ENCODE data around the gene UXS1.

UXS1 gene

DNA sequence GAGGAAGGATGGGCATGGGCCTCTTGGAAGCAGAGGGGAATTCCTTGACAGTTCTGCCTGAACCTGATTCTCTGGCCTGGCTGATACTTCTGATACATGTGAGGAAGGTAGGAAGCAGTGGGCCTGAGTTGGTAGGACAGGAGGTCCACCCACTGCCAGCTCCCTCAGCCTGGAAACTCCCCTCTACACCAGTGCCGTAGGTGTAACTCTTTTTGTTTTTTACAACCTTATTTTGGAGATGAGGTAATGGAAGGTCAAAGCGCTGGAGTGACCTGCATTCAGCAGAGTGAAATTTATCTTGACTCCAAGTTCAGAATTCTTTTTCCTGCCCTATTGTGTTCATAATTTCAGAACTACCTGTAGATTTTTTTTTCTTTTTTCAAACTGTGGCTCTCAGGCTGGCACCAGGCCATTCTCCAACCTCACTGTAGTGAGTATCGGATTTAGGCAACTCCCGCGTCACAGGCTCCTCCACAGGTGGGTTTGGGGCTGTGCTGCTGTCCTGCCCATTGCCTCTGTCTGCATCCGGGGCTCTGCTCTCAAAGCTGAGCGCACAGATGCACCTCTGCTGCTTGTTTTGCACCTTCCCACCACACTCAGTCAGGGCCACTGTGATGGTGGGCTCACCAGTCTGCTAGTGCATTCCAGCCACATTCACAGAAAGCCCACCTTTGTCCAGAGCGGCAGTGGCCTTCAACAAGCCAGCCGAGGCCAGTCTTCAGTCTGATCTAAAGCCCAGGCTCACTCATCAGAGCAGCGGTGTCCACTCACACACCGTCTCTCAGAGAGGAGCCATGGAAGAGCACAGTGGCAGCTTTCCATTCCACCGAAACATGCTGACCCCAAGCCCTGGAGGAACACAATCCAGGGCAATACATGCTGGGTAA lies 87.2 kb downstream of the UXS1 start:
- DNase-seq, result no peak

DNA sequence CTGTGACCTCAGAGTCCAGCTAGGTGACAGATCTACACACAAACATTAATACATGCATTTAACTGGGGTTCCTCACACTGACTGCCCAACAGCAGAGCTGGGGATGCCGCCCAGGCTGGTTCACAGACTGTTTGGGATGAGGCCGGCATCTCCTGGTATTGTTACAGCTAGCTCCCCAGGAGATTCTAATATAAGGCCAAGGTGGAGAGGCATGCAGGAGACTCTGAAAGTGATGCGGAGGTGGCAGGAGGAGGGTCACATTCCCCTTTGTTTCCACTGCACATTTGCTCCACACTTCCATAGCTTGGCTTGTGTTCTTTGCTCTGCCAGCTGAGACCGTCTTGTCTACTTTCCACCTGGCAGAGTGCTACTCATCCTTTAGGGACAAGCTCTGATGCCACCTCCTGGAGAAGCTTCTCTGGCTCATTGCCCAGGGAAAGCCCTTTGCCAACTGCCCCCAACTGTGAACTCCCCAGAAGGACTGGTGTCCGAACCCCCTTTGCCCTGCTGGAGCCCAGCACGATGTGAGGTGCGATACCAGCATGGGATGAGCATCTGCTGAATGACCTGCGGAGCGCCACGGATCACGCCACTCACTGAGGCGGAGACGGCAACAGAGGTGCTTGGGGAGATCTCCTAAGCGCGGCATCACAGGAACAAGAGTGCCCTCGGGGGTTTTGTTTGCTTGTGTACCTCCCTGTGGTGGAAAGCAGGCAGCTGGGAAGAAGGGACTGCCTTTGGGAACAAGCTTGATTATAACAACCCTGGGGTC lies 88.8 kb downstream of the UXS1 start:
- DNase-seq, result no peak

DNA sequence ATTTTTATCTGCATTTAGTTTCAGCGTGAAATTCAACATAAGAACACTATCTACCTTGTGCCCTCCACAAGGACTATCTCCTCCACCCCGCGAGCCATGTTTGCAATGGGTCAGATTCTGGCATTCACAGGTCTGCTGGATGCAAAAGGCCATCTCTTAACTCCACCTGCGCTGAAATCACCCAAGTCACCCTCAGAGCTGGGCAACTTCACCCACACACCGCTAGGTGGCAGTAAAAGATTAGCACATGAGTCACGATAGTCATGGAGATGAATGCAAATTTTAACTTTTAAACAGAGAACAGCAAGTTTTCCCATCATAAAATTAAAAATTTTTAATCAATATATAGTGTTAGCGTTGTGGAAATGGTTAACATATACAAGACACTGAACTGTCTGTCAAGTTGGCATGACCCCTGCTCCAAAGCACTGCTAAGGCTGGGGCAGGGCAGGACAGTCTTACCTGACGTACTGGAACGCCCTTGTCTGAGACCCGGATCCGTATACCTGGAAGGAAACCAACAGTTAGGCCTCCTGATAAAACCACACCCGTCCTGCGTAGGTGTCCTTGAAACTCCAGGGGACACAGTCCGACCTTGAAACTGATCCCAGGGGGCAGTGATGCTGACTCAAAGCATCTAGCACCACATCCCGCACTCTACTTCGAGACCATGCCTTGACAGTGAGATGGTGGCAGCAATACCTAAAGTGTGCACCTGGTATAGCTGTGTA lies 89.6 kb downstream of the UXS1 start:
- DNase-seq, result peak; percentile 62 to 79

DNA sequence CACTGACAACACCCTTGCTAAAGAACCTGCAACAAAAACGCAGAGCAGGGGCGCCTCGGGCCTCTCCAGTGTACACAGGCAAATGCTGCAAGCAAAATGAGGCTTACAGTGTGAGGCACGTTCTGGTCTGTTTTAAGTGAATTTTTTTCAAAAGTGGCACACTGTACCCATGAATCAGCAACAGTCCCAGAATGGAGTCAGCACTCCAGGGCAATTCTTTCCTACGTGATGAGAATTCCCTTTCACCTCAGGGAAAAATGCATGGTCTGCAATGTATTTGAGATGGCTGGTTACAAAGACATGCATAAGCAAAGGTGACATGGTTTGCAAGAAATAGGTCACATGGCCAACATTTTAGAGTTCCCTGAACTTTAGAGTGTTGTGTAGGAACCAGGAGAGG lies 94.4 kb downstream of the UXS1 start:
- DNase-seq, result no peak

DNA sequence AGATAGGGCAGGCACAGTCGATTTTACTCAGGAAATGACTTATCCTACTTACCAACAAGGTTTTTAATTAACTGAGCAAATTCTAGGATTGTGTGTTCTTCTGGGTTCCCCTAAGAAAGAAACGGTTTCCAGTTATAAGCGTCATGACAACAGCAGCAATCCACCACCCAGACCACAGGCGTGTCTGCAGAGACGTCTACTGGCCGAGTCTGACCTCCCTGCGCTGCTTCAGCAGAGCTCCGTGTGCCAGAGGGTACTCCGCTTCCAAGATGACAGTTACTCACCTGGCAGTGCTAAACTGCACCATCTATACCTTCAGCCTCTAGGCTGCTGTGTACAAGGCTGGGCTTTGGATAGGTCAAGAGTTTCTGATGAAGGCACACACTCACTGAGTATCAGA lies 95.4 kb downstream of the UXS1 start:
- DNase-seq, result no peak

DNA sequence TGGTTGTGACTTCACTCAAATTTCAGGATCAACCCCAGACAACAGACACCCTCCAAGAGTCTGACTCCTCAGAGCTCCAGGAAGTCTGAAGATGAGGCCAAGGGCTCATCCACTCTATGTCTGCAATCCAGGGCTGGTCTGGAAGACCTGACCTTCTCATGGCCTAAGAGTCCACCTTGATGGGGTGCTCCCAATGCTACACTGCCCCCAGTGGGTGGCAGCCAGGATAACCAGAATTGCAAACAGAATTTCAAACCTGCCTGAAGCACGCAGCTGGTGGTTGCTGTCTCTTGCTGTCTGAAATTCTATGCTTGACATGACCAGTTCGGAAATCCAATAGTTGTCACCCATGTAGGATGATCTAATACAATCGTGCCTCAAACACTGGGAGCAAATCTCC lies 96.0 kb downstream of the UXS1 start:
- DNase-seq, result peak in 1 of 2 experiments; percentile 4

DNA sequence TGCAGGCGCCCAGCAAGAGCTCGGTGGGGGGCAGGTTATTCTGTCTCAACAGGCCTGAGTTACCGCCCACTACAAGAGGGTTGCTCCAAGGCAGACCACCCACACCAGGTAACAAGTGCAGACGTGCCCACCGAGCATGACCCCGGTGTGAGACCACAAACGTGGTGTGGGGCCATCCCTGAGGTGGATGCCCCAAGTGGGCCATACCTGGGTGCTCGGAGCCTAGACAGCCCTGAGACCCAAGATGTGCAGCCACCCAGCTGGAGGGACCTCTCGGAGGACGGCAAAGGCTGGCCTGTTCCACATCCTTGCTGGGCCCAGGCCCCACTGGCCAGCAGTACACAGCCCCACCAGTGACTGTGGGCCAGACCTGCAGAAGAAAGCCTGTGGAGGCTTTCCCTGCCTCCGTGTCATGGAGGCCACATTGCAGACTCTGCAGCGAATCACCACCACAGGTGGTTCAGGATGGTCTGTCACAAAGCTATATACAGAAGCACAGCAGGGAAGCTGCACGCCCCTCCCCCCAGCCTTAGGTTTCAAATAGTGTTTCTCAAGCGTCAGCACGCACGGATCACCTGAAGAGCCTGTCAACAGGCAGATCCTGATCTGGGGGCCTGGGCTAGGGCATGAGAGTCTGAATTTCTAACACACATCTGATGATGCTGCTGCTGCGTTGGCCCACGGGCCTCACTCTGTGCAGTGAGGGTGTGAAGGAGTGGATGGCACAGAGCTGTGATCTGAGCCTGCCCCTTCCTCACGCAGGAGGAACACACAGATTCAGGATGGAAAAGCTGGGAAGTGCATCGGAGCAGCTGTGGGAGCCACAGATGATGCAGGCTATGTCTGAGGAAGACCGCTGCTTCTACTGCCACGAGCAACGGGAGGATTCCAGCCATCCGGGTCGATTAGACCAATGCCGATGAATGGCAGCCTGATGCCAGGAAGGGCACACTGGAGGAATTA lies 96.8 kb downstream of the UXS1 start:
- no peak for DNase-seq

DNA sequence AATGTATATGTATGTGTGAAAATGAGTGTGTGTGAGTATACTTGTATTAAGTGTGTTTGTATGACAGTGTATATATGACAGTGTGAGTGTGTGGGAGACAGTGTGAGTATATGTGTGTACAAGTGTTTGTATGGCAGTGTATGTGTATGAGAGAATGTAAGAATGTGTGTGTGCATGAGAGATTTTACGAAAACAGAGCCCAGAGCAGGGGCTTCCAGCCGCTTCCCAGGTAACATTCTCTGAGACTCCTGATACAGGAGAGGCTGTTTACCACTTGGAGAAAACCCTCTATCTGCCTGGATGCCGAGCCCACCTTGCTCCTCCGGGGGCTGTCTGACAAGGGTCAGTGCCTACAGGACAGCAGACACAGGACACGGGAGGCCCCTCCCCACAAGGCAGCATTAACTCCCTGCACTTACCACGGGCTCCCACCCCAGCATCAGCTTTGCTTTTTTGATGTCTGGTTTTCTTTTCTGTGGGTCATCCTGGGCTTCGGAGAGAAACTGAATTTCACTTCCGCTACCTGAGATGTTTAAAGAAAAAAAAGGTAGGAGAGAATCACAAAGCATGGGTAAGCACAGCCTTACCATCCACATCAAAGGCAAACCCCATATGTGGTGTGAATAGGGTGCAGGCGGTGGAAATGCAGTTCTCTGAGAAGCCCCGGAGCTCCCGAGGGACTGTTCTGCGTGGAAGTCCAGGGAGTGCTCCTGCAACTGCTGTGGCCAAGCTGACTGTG lies 97.6 kb downstream of the UXS1 start:
- no peak for DNase-seq

DNA sequence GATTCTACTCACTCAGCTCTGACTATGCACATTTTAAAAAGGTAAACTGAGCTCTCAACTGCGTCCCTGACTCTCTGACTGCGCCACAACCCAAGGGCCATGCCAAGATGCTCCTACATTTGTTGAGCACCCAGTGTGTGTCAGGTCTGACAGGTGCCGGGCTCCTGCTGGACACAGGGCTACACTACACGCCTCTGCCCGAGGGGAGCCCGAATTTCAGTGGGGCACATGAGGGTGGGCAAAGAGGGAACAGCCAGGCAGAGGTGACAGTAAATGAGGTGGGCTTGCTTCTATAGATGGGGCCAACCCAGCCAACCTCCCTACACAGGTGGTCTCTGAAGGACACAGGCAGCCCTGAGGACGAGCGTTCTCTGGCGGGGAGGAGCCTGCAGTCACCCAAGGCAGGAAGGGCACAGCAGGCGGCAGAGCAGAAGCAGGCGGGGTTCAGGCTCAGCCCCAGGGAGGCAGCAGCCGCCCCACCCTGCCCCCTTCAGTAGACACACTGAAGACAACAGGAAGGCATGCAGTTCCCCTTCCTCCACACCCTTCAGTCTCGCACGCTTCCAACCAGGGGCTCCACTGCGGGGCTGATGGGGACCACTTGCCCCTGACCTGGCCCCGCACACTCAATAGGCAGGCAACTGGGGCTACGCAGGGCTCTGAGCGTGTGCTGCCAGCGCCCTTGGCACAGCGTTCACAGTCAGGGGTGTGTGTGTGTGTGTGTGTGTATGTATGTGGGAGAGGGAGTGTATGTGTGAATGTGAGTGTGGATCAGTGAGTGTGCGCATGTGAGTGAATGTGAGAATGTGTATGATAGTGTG lies 98.4 kb downstream of the UXS1 start:
- peak; percentile 79 to 85 for DNase-seq

DNA sequence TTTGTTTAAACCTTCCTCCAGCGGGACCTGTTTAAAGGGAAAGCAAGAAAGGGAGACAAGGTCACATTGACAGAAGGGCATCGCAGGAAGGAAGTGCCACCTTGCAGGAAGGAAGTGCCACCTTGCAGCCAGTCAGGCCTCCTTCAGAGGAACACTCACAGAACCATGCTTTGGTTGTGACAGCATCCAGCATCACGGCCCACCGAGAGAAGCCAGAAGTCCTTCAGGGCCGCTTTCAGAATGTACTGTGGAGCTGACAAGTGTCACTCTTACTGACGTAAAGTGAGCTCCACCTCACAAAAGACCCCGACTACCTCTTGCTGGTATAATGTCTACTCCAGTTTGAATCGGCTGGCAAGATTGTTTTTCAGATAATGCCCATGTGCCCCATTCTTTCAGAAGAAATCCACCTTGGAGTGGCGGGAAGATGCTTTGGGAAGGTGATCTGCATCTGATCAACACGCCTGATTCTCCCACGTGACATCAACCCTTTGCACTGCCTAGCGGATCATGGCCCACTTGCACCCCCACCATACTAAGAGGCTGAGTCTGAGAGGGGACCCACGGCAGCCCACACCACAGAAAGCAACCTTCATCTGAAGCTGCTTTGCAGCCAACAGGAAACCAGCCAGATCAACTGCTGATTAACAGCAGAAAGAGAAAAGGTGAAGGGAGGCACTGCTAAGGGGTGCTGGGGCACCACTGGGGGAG lies 99.8 kb downstream of the UXS1 start:
- no peak for DNase-seq

DNA sequence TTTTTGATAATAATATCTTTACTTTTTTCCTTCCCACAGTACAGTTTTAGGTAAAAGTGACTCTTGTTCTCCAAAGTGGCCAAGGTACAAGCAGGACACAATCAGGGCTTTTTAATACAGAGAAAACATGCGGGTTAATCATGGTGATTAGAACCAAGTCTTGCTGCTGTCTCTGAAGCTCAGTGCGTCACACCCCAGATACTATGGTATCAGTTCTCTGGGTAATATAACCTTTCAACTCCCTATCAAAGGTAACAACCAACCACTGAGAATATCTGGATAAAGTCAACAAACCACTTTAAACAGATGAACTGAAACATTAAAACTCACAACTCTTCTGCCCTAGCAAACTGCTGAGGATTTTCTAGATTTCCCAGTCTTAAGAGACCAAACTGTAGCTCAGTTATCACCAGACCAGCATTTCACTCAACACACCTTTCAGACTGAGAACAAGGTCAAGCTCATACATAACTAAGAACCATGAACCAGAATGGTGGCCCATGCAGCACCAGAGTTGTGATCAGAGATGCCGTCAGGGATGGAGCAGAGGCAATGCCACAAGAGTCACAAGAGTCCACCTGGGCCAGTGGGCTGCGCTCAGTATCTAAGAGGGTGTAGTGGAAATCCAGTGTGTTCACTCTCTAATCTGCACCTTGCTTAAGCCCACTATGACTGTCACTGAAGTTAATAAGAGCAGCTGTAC lies 103.0 kb downstream of the UXS1 start:
- DNase-seq, result no peak

DNA sequence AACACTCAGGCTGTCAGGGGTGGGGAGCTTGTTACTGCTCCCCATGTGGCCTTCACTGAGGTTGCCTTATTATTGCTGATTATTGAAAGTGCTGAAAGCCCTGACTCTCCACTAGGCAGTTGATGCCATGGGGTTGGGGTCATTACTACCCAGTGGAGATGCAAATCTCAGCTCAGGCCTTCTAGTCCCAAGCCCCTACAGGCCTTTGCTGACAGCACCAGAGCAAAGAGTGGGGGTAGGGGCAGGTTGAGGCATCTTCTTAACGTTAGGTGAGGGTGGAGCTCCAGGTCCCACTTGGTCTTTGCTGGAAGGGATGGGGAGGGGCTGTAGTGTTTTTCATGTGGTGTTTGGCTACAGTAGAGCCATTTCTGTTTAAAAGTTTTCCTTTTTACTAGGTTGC lies 104.5 kb downstream of the UXS1 start:
- no peak for DNase-seq

DNA sequence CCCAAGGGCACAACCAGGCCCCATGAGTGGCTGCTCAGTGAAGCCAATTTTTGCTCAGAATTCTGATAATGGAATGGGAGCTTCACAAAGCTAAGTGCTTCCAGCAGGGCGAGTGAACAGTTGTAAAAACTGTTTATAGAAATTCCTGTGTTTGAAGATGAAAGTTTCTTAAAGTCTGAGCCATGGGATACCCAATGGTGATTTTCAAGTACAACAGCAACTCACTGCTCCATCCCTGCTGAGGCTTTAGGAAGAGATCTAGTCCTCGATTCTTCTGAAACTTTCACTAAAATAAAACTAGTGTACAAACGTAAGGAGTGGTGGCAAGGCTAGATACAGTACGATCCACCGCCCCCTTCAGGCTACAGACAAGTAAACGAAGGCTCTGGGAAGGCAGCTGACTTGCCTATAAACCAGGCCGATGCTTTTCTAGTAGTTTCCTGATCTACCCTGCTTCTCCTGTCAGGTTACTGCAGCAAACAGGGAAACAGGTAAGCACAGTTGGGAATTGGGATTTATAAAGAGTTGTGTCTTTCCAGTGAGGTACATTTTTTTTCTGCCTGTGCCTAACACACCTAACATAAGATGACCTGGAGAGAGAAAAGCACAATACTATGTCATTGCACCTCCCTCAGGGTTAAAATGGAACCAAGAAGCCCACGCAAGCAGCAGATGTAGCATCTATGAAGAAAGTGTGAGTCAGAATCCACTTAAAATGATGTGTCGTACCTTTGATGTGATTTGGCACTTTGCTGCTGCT lies 108.7 kb downstream of the UXS1 start:
- DNase-seq, result peak; percentile 68 to 74

DNA sequence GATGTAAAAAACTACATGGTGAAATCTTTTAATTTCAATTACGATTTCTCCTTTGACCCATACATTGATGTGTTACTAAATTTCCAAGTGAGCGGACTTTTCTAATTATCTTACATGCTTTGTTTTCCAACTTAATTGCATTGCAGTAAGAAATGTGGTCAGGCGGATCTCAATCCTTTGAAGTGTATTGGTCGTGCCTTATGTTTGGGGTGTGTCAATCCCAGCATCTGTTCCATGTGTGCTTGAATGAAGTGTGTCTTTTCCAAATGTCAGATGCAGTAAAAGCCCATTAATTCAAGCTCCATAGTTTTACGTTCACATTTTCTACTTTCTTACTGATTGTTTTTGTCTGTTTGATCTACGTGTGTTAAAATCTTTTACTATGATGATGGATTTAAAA lies 113.1 kb downstream of the UXS1 start:
- no peak for DNase-seq

DNA sequence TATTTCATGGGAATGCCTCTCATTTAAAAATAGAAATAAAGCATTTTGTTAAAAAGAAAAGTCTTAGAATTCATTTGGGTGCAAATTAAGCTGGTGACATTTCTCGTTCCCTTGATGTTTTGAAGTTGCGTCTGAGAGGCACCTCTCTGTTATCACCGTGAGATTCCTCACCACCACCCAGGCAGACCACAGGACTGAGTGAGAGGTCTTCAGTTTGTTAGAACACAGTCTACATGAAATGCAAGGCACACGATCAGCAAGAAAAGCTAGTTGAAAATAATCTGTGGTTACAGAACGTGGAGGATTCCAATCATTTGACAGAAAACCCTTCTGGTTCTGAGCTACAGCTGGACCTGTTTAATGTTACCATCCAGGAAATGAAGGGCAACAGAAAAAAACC lies 116.0 kb downstream of the UXS1 start:
- DNase-seq, result no peak

DNA sequence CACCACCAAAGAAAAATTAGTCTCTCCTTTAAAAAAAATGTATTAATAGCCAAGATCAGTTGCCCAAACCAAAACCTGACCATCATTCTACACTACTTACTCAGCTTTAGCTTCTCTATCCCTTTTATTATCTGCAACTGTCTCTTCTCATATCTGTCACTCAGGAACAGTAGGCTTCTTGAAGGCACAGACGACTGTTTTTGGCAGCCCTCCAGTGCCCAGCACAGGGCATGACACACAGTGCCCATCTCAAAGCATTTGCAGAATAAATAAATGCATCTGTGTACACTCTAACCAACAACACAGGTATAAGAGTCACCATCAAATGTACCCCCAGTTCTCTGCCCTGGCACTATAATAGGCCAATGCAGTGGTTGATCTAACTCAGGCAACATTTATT lies 117.2 kb downstream of the UXS1 start:
- DNase-seq, result no peak

DNA sequence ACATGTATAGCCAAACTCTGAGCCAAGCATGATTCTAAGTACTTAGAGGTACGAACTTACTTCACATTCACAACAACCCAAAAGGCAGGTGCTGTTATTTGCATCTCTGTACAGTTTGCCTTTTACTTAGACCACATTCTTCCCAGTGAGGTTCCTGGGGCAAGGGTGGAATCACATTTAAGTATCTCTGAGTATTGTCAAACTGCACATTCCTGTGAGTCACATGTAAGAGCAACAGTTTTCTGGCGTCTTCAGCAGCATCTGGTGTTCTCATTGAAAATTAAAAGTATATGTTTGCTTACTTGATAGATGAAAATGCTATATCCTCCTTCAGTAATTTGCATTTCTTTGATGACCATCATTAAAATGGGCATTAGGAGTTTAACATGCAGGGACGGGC lies 119.1 kb downstream of the UXS1 start:
- DNase-seq, result no peak

DNA sequence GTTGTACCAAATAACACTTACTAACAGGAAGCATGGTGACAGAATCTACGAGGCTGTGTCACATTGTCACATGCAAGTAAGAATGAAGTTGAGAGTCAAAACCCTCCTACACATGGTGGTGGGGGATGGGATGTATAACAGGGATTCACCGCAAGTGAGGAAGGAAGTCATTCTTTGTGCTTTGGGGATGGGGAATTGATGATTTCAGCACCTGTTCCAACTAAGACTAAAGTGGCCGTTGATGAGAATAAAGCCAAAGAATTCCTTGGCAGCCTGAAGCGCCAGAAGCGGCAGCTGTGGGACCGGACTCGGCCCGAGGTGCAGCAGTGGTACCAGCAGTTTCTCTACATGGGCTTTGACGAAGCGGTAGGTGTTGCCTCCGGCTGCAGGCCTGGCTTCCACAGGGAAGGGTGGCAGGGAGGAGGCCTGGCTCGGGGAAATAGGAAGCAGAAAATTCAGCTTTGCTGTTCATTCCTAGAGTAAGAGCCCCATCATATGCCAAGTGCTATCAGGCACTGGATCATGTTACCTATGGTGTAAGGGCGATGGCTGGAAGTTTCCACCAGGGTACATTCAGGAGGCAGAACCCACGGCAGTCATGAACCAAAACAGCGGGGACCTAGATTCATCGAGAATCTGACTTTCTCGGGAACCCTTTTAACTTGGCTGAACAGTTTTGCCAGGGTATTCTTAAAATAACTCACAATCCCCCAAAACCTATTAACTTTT lies 120.3 kb downstream of the UXS1 start:
- peak; percentile 32 to 58 for DNase-seq

Data from Kasumi-1 (cell line).